Measurements from ENCODE around the gene ANKRD55.
A peak's percentile ranks its signal among the peaks of the same experiment; 100 is the strongest.
"Not testable (repeated sequence)": the region's sequence is repeated elsewhere in the genome, so short reads cannot be mapped to it uniquely, and the experiment has no call there.

The ANKRD55 gene

DNA sequence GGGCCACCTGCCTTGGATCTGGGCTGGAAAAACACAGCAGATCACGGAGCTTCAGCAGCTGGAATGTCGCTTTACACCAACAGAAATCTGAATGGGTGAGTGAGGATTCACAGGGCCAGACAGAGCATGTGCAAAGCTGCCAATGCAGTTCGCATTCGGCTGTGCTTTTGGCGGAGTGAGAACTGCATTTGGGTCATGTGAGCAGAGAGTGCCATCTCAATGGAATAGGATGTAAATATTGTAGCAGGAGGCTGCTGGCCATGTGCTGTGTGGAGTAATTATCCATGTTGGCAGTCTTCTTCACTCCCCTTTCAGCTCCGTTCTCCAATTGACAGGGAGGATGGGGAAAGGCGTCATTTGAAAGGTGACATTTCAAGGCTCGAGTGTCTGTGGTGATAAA is at the start of gene ANKRD55:
TSS of gene ANKRD55 (minus strand) at position 101 of the 400 bp plus-strand sequence. CDS start 417 bp downstream, outside the sequence.
- no peak for DNase-seq (ENCODE audit: low read depth in 2 of 2)

DNA sequence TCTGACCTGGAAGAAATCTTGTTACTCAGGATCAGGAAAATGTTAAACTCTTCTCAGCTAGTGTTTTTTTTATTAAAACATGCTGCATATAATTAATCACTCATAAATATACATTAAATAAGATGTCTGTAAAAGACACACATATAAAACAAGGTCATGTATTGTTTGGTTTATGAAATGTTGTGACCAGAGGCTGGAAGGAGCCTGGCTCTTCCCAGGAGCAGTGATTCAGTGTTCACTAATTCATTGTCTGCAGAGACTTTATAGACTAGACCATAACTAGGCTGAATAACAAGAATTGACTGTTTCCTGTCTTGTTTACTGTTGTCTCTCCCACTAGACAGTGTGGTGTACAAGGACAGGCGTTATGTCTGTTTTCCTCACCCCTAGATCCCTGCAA is 49.1 kb upstream of the ANKRD55 start:
- DNase-seq (ENCODE audit: low read depth in 2 of 2), result no peak

DNA sequence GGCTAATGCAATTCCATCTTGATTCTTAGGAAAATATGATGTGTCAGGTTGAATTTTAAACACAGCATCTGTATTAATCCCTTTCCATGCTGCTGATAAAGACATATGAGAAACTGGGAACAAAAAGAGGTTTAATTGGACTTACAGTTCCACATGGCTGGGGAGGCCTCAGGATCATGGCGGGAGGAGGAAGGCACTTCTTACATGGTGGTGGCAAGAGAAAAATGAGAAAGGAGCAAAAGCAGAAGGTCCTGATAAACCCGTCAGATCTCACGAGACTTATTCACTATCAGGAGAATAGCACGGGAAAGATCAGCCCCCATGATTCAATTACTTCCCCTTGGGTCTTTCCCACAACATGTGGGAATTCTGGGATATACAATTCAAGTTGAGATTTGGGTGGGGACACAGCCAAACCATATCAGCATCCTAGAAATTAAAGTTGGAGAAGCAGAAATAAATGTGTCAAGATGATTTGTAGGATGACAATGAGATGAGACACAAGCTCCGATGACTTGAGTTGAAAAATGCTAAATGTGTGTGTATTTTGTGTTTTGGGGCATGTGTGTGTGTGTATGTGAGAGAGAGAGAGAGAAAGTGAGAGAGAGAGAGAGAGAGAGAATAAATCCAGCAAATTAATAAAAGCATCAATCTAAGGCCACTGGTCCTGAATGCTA is 48.5 kb upstream of the ANKRD55 start:
- DNase-seq (ENCODE audit: low read depth in 2 of 2), result no peak

DNA sequence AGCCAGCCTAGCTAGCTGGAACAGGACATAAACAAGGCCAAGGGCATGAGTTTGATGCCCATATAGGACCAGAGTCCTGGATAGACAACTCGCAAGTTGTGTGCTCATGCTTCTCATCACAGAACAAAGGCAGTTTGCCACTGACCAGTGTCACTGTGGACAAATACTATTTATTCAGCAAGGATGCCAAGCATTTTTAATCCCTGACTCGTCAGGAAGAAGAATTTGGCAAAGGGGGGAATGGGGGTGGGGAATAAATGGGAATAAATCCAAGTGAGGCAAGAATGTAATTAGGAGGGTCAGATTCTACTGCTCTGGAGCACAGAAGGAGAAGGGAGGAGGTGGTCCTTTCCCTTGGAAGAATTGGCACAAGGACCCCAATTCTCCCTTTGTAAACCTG is 46.8 kb upstream of the ANKRD55 start:
- peak; percentile 66 for DNase-seq (ENCODE audit: low read depth in 2 of 2)

DNA sequence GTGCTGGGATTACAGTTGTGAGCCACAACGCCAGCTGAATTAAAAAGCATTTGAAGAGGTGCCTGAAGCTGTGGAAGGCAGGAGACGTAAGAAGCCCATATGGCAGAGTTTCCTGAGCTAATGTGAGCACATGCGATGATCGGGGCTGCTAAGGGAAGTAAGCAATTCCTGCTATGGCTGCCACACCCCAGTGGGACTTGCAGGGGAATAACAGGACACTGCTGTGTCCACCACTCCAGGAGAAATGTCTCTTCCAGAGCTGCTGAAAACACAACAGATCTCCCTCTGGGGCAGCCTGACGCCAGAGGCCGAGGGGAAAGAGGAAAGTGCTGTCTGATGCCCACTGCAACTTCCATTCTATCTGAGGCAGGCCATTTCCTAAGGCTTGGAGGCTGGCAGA is 46.2 kb upstream of the ANKRD55 start:
- no peak for DNase-seq (ENCODE audit: low read depth in 2 of 2)

DNA sequence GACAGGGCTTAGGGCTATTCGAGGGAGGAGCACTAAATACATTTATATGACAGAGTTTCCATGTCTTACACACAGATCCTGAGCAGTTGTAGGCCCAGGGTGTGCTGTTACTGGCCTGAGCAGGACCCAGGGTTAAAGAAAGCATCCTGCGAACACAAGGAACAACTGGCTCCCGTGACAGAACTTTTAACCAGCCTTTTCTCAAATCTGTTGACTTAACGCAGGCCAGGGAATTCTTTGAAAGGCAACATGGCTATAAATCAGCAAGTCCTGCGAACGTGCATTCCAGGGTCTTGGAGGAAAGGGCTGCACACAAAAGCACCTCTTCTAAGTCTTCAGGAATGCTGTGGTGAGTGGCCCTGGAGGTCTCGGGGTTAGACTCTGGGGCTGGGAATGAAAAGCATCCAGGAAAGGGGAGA is 45.2 kb upstream of the ANKRD55 start:
- DNase-seq (ENCODE audit: low read depth in 2 of 2), result peak; percentile 91 to 92

DNA sequence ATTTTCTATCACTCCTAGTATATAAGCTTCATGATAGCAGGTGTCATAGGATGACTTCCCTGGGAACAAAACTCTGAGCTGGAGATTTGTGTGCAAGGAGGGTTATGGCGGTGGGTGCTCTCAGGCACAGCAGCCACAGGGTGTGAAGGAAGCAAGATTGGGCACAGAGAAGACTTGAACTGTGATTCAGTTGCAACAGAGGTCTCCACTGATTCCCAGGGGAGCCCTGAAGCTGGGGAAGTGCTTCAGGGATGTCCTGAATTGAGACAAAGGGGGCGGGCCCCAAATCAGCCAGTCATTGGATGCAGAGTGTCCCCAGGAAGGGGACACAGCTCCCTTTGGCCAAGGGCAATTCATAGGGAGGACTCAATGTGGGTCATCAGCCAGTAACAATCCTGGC is 44.4 kb upstream of the ANKRD55 start:
- no peak for DNase-seq (ENCODE audit: low read depth in 2 of 2)

DNA sequence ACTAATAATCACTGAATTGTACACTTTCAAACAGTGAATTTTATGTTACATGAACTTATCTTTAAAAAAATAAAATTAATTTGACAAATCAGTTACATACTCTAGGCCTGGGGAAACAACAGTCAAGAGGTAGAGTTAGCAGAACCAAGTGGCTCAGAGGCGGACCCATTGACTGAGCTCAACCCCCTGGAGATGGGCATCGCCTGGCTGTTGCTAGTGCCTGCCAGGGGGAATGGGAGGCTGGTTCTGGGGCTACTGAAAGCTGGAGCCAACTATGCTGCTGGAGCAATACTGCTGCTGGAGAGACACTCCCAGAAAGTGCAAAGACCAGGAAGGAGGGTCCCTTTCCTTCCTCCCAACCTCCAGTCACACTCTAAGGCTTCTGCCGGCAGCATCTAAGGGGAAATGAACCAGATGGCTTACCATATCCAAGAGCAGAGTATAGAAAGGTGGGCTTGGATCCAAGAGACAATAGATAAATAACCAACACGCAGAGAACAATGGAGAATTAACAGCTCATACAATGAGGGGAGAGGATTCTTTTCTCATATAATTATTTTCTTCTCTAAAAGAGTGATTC is 40.3 kb upstream of the ANKRD55 start:
- DNase-seq (ENCODE audit: low read depth in 2 of 2), result no peak

DNA sequence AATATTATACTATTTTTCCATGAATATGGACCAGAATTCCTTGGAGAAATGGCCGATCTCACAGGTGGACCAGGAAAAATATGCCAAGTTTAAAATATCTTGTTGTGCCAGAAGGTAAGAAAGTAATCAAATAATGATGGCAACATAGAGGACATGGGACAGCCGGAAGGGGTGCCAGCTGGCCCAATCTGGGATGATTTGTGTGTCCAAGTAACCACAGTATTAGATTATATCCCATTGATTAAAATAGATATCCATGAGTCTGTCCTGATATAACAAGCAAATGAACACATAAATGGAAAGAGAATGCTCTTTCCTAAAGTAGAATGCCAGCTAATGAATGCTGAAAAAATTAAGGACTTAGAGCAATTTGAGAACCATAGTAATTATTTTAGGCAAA is 39.6 kb upstream of the ANKRD55 start:
- no peak for DNase-seq (ENCODE audit: low read depth in 2 of 2)

DNA sequence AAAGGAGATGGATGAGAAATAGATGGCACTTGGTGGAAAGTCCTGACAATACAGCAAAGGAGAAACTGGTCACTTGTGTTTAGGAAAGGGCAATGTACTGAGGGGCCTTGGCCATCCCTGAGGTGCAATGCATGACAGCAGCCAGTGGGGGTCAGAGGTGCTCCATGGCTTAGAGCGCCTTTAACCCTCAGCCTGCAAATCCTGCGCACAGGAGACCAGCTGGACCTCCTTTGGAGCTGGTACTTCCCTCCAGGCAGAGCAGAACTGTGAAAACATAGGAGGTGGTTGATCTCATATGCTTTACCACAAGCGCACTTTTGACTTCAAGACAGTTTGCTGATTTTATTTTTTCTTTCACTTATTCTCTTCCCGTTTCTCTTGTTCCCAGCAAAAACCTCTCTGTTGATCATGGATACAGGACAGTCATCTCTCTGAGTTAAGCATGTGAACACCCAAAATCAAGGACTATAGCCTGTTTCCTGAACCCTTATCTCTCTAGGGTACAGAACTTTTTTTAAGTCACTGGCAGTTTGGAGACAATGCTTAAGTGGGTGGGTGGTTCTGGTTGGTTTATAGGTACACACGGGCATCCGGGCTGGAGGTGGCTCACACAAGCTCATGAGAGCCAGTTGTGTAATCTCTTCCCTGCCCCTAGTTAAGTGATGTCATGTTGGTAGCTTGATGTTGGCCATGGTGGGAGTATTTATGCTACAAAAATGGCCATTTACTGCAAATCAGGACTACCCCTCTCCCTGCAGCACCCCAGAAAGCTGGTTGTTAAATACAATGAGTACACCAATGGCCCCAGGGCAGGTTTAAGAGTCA is 37.6 kb upstream of the ANKRD55 start:
- DNase-seq (ENCODE audit: low read depth in 2 of 2), result peak; percentile 51 to 63

DNA sequence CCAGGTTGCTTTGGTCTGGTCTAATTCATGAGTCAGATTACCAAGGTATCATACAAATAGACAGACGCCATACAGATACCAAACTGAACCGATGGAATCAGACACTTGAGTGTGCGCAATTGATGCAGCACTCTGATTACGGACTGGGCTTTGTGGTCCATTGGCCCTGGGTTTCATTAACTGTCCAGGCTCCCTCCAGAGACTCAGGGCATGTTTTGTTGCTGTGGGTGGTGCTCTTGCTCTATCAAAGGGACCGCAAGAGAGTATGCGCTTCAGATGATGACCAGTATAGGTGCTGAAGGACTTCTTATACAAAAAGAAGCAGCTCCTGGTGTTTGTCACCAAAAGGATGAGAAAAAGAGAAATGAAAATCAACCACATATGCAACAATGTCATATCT is 36.9 kb upstream of the ANKRD55 start:
- no peak for DNase-seq (ENCODE audit: low read depth in 2 of 2)

DNA sequence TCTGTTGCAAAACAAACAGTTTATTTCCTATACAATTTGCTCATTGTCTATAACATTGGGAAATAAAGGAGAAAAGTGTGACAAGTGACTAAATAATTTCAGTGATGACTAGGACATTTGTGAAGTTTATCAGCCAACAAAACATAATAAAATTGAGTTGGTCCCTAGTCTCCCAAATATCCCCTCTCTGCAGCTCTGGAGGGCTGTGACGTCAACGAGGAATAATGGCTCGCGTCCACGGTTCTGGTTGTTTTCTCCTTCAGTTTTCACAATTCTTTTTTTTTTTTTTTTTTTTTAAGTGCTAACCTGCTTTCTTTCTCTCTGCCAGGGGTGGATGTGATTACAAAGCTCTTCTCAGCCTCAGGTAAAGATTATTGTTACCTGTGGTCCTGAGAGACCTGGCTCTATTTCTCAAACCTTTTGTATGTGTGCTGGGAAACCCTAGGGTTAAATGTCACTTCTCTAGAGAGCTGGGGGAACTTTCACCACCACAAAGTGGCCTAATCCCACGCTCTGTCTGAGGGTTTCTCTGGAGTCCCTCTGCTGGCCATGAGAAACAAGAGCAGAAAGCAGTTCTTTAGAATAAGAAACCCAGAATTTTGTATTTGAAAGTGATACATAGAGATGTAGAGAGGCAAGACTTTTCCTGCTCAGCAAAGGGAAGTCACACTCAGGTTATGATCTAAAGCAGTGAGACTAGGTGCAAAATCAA is 36.2 kb upstream of the ANKRD55 start:
- no peak for DNase-seq (ENCODE audit: low read depth in 2 of 2)

DNA sequence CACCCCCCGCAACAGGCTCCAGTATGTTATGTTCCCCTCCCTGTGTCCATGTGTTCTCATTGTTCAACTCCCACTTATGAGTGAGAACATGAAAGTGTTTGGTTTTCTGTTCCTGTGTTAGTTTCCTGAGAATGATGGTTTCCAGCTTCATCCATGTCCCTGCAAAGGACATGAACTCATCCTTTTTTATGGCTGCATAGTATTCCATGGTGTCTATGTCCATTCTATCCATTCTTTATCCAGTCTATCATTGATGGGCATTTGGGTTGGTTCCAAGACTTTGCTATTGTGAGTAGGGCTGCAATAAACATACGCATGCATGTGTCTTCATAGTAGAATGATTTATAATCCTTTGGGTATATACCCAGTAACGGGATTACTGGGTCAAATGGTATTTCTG is 35.6 kb upstream of the ANKRD55 start:
- DNase-seq (ENCODE audit: low read depth in 2 of 2), result not testable (repeated sequence)

DNA sequence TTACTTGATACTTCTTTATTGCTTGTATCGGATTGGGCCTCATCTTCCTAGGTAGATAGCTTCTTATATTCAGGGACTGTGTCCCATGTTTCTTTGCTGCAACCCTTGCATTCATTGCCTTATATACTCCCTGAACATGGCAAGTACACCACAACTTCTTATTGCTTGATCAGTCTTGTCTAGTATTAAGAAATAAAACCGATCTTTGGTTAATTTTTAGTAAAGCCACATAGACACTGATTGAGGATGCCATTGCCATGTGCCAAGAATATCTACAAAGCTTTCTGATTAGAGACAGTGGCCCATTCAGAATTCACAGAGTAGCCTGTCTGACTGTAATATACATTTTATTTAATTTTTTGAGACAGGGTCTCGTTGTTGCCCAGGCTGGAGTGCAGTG is 34.7 kb upstream of the ANKRD55 start:
- DNase-seq (ENCODE audit: low read depth in 2 of 2), result no peak

DNA sequence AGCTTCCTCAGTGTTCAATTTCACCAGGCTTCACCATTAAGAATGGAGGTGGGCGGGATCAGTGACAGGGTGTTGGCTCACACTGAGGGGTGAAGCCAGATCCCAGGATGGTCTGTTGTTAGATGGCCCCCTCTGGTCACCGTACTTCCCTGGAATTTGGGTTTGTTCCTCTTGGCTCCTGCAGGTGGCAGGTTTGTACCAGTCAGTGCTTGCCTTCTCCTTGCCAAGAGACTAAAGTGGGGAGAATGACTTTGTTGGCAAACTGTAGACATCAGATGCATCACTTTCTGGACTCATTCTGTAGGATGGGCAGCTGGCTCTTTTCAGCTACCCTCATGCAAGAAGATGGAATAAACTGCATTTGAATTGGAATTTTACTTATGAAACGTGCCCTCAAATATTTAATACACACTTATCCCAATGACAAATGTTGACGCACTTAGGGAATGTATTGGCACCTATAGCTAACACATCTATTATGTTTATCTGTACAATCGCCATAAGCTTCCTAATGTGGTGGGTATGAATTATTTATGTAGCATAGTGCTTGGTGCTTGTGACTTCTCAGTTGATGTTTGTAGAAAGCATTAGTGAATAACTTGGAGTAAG is 31.4 kb upstream of the ANKRD55 start:
- DNase-seq (ENCODE audit: low read depth in 2 of 2), result no peak

DNA sequence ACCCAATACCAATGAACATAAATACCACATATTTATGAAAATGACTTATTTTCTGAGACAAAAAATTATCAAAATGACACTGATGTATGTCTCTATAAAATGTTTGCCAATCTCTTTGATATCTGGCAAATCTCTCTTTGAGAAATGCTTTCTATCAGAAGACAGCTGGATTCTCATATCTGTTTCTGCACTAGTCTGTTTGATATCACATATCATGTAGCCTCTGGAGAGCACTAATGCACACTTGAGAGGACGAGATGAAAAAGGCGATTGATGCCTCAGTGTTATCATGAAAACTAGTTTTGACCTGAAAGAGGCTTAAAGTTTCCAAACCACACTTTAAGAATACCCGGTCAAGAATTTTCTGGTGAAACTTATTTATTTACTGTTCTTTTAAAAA is 29.1 kb upstream of the ANKRD55 start:
- DNase-seq (ENCODE audit: low read depth in 2 of 2), result no peak

DNA sequence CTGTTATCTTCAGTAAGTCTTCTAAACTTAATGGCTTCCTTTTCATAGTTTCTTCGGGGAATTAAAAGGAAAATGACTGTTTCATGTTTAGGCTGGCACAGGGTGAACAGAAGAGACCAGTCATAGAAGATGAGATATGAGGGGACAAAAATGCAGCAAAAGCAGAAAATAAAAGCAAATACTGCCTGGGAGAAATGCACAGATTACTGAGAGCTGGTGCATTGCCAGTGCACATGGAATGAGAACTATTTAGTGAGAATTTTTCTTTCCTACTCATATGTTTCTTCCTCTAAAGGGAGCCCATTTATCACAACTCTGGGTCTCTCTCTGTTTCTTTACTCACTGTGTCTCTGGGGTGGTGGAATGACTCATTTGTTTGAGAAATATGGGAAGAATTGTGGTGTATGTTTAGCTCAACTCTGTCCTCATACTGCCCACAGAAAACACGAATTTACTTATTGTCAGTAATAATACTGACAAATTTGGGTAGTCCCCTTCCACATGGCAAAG is 25.9 kb upstream of the ANKRD55 start:
- DNase-seq (ENCODE audit: low read depth in 2 of 2), result peak; percentile 95 to 96

DNA sequence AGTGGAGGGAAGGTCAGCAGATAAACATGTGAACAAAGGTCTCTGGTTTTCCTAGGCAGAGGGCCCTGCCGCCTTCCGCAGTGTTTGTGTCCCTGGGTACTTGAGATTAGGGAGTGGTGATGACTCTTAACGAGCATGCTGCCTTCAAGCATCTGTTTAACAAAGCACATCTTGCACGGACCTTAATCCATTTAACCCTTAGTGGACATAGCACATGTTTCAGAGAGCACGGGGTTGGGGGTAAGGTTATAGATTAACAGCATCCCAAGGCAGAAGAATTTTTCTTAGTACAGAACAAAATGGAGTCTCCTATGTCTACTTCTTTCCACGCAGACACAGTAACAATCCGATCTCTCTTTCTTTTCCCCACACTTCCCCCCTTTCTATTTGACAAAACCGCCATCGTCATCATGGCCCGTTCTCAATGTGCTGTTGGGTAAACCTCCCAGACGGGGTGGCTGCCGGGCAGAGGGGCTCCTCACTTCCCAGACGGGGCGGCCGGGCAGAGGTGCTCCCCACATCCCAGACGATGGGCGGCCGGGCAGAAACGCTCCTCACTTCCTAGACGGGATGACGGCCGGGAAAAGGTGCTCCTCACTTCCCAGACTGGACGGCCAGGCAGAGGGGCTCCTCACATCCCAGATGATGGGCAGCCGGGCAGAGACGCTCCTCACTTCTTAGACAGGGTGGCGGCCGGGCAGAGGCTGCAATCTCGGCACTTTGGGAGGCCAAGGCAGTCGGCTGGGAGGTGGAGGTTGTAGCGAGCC is 24.8 kb upstream of the ANKRD55 start:
- DNase-seq (ENCODE audit: low read depth in 2 of 2), result not testable (repeated sequence)

DNA sequence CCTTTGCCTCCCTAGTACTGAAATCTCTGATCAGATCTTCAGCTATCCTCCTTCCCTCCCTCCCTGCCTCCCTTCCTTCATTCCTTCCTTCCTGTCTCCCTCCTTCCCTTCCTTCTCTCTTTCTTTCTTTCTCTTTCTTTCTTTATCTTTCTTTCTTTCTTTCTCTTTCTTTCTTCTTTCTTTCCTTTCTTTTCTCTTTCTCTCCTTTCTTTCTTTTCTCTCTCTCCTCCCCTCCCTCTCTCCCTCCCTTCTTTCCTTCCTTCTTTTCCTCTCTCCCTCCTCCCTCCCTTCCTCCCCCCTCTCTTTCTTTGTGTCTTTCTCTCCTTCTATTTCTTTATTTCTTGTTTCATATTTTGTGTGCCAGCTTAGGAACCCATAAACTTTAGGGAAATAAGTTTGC is 23.9 kb upstream of the ANKRD55 start:
- no peak for DNase-seq (ENCODE audit: low read depth in 2 of 2)

DNA sequence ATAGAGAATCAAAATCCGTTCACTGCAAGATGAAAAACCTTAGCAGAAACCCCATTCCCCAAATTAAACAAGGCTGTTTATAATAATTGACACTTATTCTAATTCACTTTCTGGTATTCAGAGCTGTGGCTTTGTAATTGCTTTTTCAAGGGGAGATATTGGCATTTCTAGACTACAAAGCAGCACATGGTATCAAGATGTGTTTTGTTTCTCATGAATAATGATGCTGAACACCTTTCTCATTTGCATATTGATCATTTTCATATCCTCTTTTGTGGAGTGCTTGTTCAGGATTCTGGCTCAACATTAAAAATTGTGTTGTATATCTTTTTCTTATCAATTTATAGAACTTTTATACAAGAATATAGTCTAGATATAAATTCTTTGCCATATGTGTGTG is 22.4 kb upstream of the ANKRD55 start:
- DNase-seq (ENCODE audit: low read depth in 2 of 2), result no peak

DNA sequence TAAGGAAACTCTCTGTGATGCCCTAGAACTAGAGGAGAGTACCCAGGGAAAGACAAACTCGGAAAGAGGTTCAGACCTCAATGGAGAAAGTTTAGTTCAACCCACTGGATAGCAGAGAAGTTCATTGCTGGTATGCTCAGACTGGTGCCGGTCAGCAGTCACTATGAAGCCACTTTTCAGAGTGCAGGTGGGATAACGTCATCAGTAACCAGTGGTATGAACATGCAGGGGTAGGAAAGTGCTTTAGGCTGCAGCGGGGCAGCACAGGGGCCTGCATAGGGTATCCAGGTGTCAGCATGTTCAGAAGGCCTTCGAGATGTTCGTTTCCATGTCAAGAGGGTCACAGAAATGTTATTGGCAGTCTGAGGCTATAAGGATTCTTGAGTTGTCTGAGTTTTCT is 20.8 kb upstream of the ANKRD55 start:
- DNase-seq (ENCODE audit: low read depth in 2 of 2), result no peak

Data from fibroblast of skin of left biceps (primary cell).